Psoas muscle (tissue), 8 donors: ENCODE measurements around the gene SLC34A3. TPM values are rescaled to one million over a fixed set of nuclear protein-coding genes. Genes with fewer than 3 reads are reported as not detected.
A peak's percentile ranks its signal among the peaks of the same experiment; 100 is the strongest.

Experiments
- ATAC-seq, 4 donors: fragments of 200-7000 bp; cut with Tn5 transposase; one replicate each; pipeline ENCODE4 v1.9.1; 2020; ENCODE audit warnings: moderate library complexity in 3 of 4, mild to moderate bottlenecking in 2 of 4
- DNase-seq, 2 donors: peaks; one replicate each; pipeline ENCODE4 v3.0.0-alpha.2; 2020
- H3K27ac ChIP-seq: fragments of 200-600 bp; one replicate; pipeline ENCODE4 v1.8.0; 2022
- H3K27me3 ChIP-seq, 3 donors: fragments of 200-600 bp in 1 of 3; one replicate each; pipeline versions ENCODE4 v1.6.1 to v1.8.0; 2013 to 2022; ENCODE audit warnings: low read length in 2 of 3, mild to moderate bottlenecking in 2 of 3, moderate library complexity in 1 of 3; ENCODE audit not compliant: insufficient read depth in 3 of 3
- H3K36me3 ChIP-seq, 2 donors: fragments of 200-600 bp in 1 of 2; one replicate each; pipeline versions ENCODE4 v1.6.1 to v1.8.0; 2013 to 2022; ENCODE audit warnings: low read depth in 1 of 2, mild to moderate bottlenecking in 1 of 2, moderate library complexity in 1 of 2; ENCODE audit not compliant: insufficient read depth in 1 of 2
- H3K4me1 ChIP-seq: fragments of 200-600 bp; one replicate; pipeline ENCODE4 v1.8.0; 2022
- H3K4me3 ChIP-seq: fragments of 200-600 bp; one replicate; pipeline ENCODE4 v1.8.0; 2022; ENCODE audit warnings: mild to moderate bottlenecking
- H3K9me3 ChIP-seq: fragments of 200-600 bp; one replicate; pipeline ENCODE4 v1.8.0; 2022
- CTCF ChIP-seq: fragments of 200-600 bp; IDR thresholded peaks from one replicate; pipeline ENCODE4 v1.8.0; 2022; ENCODE audit warnings: antibody characterized with exemption
- WGBS, 3 donors: extraction: QIAGEN DNeasy Blood & Tissue Kit; methylation state at CpG; one replicate each; pipeline versions ENCODE4 v1.1.6 to v1.1.7; 2013; 5-methylcytosine and 5-hydroxymethylcytosine counted together
- intact Hi-C, 2 donors: fragments of 100-400 bp; cut with DNase I; formaldehyde crosslinking; loops; one replicate each; pipeline versions ENCODE4 v1.11.0 to v1.14.2; 2022
- polyA plus RNA-seq, 3 donors: library from polyadenylated mRNA; stranded (reverse); fragments of 200-250 nt; gene quantifications; one replicate each; pipeline ENCODE4 v1.2.3, GENCODE V29; 2013
- total RNA-seq, 4 donors: library from RNA; stranded (reverse); fragmentation: NEBNext Ultra II Directional in 2 of 4; extraction: Animal tissue kit (Norgen Biotek cat#: 25700) in 2 of 4; gene quantifications; one replicate each; pipeline versions ENCODE4 v1.2.1 to v1.2.4, GENCODE V29; 2021 to 2023
- donor health status: healthy with polysubstance abuse.
- donor health status: DM: no; HTN: no; CAD: no; lungs with moderate emphysema.
- donor health status: Bipolar disorder and iron deficiency.
- donor health status: healthy.
- donor health status: DM: yes; HTN: yes; CAD: no.
- donor health status: DM: no; HTN: no; CAD: no.
- donor health status: DM: no; HTN: no; CAD: no.
- donor health status: DM: yes; HTN: yes; CAD: no.

Gene SLC34A3
- total and polyA plus RNA-seq, 7 donors, result not detected

DNA sequence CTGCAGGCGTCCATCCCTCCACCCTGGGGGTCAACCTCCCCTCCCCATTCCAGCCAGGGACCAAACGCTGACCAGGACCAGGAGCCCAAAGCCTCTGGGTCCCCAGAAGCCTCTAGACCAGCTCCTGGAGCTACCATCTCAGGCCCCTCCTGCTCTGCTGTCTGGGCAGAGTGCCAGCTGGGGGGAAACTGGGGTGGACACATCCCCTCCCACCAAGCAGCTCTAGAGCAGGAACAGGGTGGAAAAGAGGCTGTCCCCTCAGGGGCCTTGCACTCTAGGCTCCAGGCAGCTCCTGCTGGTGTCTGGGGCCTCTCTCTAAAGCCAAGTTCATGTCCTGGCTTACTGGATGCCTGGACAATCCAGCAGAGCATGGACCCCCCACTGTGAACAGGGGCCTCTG lies 37.8 kb upstream of the SLC34A3 start:
- H3K27me3 ChIP-seq, result no peaks in the 10 kb centered on the region
- intact Hi-C loops, result no loop called here

DNA sequence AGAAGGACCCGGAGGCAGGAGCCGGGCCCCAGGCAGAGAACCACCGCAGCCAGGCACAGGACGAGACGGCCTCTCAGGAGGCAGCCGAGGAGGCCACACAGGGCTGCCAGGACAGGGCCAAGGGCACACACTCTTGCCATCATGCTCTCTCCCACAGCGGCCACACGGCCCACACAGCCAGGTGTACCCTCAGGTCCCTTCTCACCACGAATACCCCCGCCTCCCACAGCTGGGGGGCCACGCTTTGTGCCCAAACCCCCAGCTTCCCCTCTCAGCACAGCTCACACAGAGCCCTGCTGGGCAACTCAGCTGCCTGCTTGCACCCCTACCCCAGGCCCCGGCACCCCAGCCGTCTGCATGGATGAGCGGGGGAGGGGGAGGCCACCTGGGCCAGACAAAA lies 36.9 kb upstream of the SLC34A3 start:
- intact Hi-C loops, result no loop called here

More for the DNA sequence above, 37.8 kb upstream of the SLC34A3 start:
- no peak overlapping the region for H3K4me3 ChIP-seq
- no peak overlapping the region for H3K27ac ChIP-seq
- DNase-seq (no peak), ATAC-seq (no peak)
- no peak for TF ChIP-seq CTCF
- no peaks in the 10 kb centered on the region for H3K9me3 ChIP-seq
- H3K36me3 ChIP-seq, result peaks cover 3 to 29% of the 10 kb centered on the region in 2 donors
- peaks cover 34% of the 10 kb centered on the region for H3K4me1 ChIP-seq
- WGBS, 3 donors, result 75 to 94% (median 93%) methylated on average over 2 of the region's 2 CpGs

GRCh38 chr9:137194388-137194787 lies 36.3 kb upstream of the SLC34A3 start:
- no peak for DNase-seq
- Histone ChIP-seq H3K4me1 (peaks cover 46% of the 10 kb centered on the region), H3K4me3 (no peak overlapping the region), H3K27me3 (no peaks in the 10 kb centered on the region), H3K9me3 (no peaks in the 10 kb centered on the region), H3K27ac (no peak overlapping the region), H3K36me3 (peaks cover 3 to 29% of the 10 kb centered on the region in 2 donors)
- WGBS, 3 donors, result 41 to 46% (median 44%) methylated on average over 16 of the region's 16 CpGs
- no peak for TF ChIP-seq CTCF
- ATAC-seq, result peak in 2 of 4 donors; percentile 26 to 33
- intact Hi-C loops, result no loop called here

More for the DNA sequence above, 36.9 kb upstream of the SLC34A3 start:
- WGBS, 3 donors, result 72 to 79% (median 76%) methylated on average over 12 to 14 of the region's 14 CpGs
- no peak for TF ChIP-seq CTCF
- peaks cover 42% of the 10 kb centered on the region for H3K4me1 ChIP-seq
- H3K27ac ChIP-seq, result no peak overlapping the region
- ATAC-seq (no peak), DNase-seq (no peak)
- no peaks in the 10 kb centered on the region for H3K9me3 ChIP-seq
- no peaks in the 10 kb centered on the region for H3K27me3 ChIP-seq
- no peak overlapping the region for H3K4me3 ChIP-seq
- H3K36me3 ChIP-seq, result peaks cover 3 to 29% of the 10 kb centered on the region in 2 donors

GRCh38 chr9:137194909-137195308 lies 35.8 kb upstream of the SLC34A3 start:
- no peak for ATAC-seq
- peaks cover 3 to 25% of the 10 kb centered on the region in 2 donors for H3K36me3 ChIP-seq
- no peak overlapping the region for H3K4me3 ChIP-seq
- intact Hi-C loops, result no loop called here
- TF ChIP-seq CTCF, result no peak
- DNase-seq, result no peak
- WGBS, 3 donors, result 78 to 86% (median 80%) methylated on average over 10 of the region's 10 CpGs
- H3K9me3 ChIP-seq, result no peaks in the 10 kb centered on the region
- no peak overlapping the region for H3K27ac ChIP-seq
- peaks cover 46% of the 10 kb centered on the region for H3K4me1 ChIP-seq
- H3K27me3 ChIP-seq, result no peaks in the 10 kb centered on the region

GRCh38 chr9:137195525-137196220 lies 35.0 kb upstream of the SLC34A3 start:
- H3K27ac ChIP-seq, result no peak overlapping the region
- H3K9me3 ChIP-seq, result no peaks in the 10 kb centered on the region
- H3K4me1 ChIP-seq, result peaks cover 38% of the 10 kb centered on the region
- no peak for ATAC-seq
- WGBS, 3 donors, result 82 to 85% (median 84%) methylated on average over 17 to 21 of the region's 21 CpGs
- no peak for DNase-seq
- no peak overlapping the region for H3K4me3 ChIP-seq
- H3K36me3 ChIP-seq, result peaks cover 3 to 17% of the 10 kb centered on the region in 2 donors
- intact Hi-C loops, result no loop called here
- TF ChIP-seq CTCF, result no peak
- H3K27me3 ChIP-seq, result no peaks in the 10 kb centered on the region
